Activated naive CD8-positive, alpha-beta T cell treated with anti-CD3 and anti-CD28 coated beads for 36 hours (primary cell): ENCODE measurements around the gene RNU1-3. TPM values are rescaled to one million over a fixed set of nuclear protein-coding genes. Genes with fewer than 3 reads are reported as not detected.
"Not testable (repeated sequence)": the region's sequence is repeated elsewhere in the genome, so short reads cannot be mapped to it uniquely, and the experiment has no call there.

Source experiments
- DNase-seq: peaks from one replicate; pipeline ENCODE4 v3.0.0; 2021
- H3K27ac Mint-ChIP-seq: one replicate; pipeline ENCODE4 v1.8.0; 2022; ENCODE audit warnings: mild to moderate bottlenecking, moderate library complexity, mixed read lengths
- H3K27me3 Mint-ChIP-seq: one replicate; pipeline ENCODE4 v1.8.0; 2022; ENCODE audit warnings: mild to moderate bottlenecking, mixed read lengths
- H3K36me3 Mint-ChIP-seq: one replicate; pipeline ENCODE4 v1.8.0; 2021; ENCODE audit warnings: mild to moderate bottlenecking, mixed read lengths
- H3K4me1 Mint-ChIP-seq: one replicate; pipeline ENCODE4 v1.8.0; 2021; ENCODE audit warnings: mixed read lengths
- H3K4me3 Mint-ChIP-seq: one replicate; pipeline ENCODE4 v1.8.0; 2022; ENCODE audit warnings: mild to moderate bottlenecking, moderate library complexity, mixed read lengths
- H3K9me3 Mint-ChIP-seq: one replicate; pipeline ENCODE4 v1.8.0; 2022; ENCODE audit warnings: mixed read lengths
- total RNA-seq, 2 experiments: library from RNA; stranded (reverse); gene quantifications; one replicate each; pipeline ENCODE4 v1.2.3, GENCODE V29; 2021

Gene RNU1-3
- total RNA-seq, 2 experiments from 2014 or later: 874 to 961 TPM

GRCh38 chr1:16701189-16701588 is 34.4 kb upstream of the RNU1-3 start:
- H3K27ac Mint-ChIP-seq, H3K4me1 Mint-ChIP-seq, H3K36me3 Mint-ChIP-seq, H3K9me3 Mint-ChIP-seq, H3K27me3 Mint-ChIP-seq, H3K4me3 Mint-ChIP-seq, DNase-seq: not testable (repeated sequence)

GRCh38 chr1:16700138-16700895 is 33.6 kb upstream of the RNU1-3 start:
- not testable (repeated sequence) for H3K27ac Mint-ChIP-seq, DNase-seq

GRCh38 chr1:16699440-16699839 is 32.7 kb upstream of the RNU1-3 start:
- DNase-seq, H3K4me1 Mint-ChIP-seq, H3K27ac Mint-ChIP-seq, H3K36me3 Mint-ChIP-seq, H3K27me3 Mint-ChIP-seq, H3K4me3 Mint-ChIP-seq, H3K9me3 Mint-ChIP-seq: not testable (repeated sequence)

More at GRCh38 chr1:16700138-16700895, 33.6 kb upstream of the RNU1-3 start:
- not testable (repeated sequence) for H3K27me3 Mint-ChIP-seq, H3K36me3 Mint-ChIP-seq, H3K9me3 Mint-ChIP-seq, H3K4me1 Mint-ChIP-seq, H3K4me3 Mint-ChIP-seq

- not testable (repeated sequence) for H3K4me3 Mint-ChIP-seq, H3K9me3 Mint-ChIP-seq, DNase-seq, H3K4me1 Mint-ChIP-seq, H3K36me3 Mint-ChIP-seq, H3K27ac Mint-ChIP-seq, H3K27me3 Mint-ChIP-seq
These were observed 30.4 kb upstream of the RNU1-3 start for GRCh38 chr1:16697152-16697551.

- not testable (repeated sequence) for DNase-seq
These were observed 29.9 kb upstream of the RNU1-3 start for GRCh38 chr1:16696507-16697150.

GRCh38 chr1:16694308-16694702 is 27.6 kb upstream of the RNU1-3 start:
- H3K27ac Mint-ChIP-seq, DNase-seq, H3K9me3 Mint-ChIP-seq, H3K4me3 Mint-ChIP-seq, H3K36me3 Mint-ChIP-seq, H3K4me1 Mint-ChIP-seq, H3K27me3 Mint-ChIP-seq: not testable (repeated sequence)

More at GRCh38 chr1:16696507-16697150, 29.9 kb upstream of the RNU1-3 start:
- H3K4me1 Mint-ChIP-seq, H3K36me3 Mint-ChIP-seq, H3K4me3 Mint-ChIP-seq, H3K27me3 Mint-ChIP-seq, H3K9me3 Mint-ChIP-seq, H3K27ac Mint-ChIP-seq: not testable (repeated sequence)

GRCh38 chr1:16693449-16694307 is 26.9 kb upstream of the RNU1-3 start:
- H3K9me3 Mint-ChIP-seq, H3K27me3 Mint-ChIP-seq, H3K27ac Mint-ChIP-seq, H3K36me3 Mint-ChIP-seq, DNase-seq, H3K4me1 Mint-ChIP-seq, H3K4me3 Mint-ChIP-seq: not testable (repeated sequence)

- H3K27me3 Mint-ChIP-seq, H3K36me3 Mint-ChIP-seq, H3K9me3 Mint-ChIP-seq, H3K4me1 Mint-ChIP-seq, DNase-seq, H3K4me3 Mint-ChIP-seq, H3K27ac Mint-ChIP-seq: not testable (repeated sequence)
These were observed 26.1 kb upstream of the RNU1-3 start for GRCh38 chr1:16692717-16693448.

GRCh38 chr1:16692283-16692682 is 25.5 kb upstream of the RNU1-3 start:
- H3K4me1 Mint-ChIP-seq, H3K9me3 Mint-ChIP-seq, H3K4me3 Mint-ChIP-seq, H3K27ac Mint-ChIP-seq, DNase-seq, H3K27me3 Mint-ChIP-seq, H3K36me3 Mint-ChIP-seq: not testable (repeated sequence)

GRCh38 chr1:16690971-16691682 is 24.4 kb upstream of the RNU1-3 start:
- not testable (repeated sequence) for H3K4me1 Mint-ChIP-seq

GRCh38 chr1:16687132-16687800 is 20.5 kb upstream of the RNU1-3 start:
- not testable (repeated sequence) for H3K27me3 Mint-ChIP-seq, H3K36me3 Mint-ChIP-seq, H3K9me3 Mint-ChIP-seq, H3K27ac Mint-ChIP-seq, H3K4me3 Mint-ChIP-seq, H3K4me1 Mint-ChIP-seq, DNase-seq

More at GRCh38 chr1:16690971-16691682, 24.4 kb upstream of the RNU1-3 start:
- H3K36me3 Mint-ChIP-seq, H3K9me3 Mint-ChIP-seq, H3K4me3 Mint-ChIP-seq, H3K27ac Mint-ChIP-seq, H3K27me3 Mint-ChIP-seq, DNase-seq: not testable (repeated sequence)

GRCh38 chr1:16685445-16686371 is 19.0 kb upstream of the RNU1-3 start:
- H3K27ac Mint-ChIP-seq, H3K4me3 Mint-ChIP-seq, H3K9me3 Mint-ChIP-seq, DNase-seq, H3K27me3 Mint-ChIP-seq, H3K36me3 Mint-ChIP-seq, H3K4me1 Mint-ChIP-seq: not testable (repeated sequence)

GRCh38 chr1:16684738-16685337 is 18.1 kb upstream of the RNU1-3 start:
- H3K27me3 Mint-ChIP-seq: peaks cover 12% of the 10 kb centered on the region
- not testable (repeated sequence) for H3K4me1 Mint-ChIP-seq, H3K27ac Mint-ChIP-seq, H3K4me3 Mint-ChIP-seq, DNase-seq, H3K36me3 Mint-ChIP-seq, H3K9me3 Mint-ChIP-seq
